HL-60 (cell line): ENCODE measurements around the gene CCDC85C.

ENCODE experiments used
- GABPA ChIP-seq: IDR thresholded peaks from 2 replicates; pipeline ENCODE4 v1.6.1; 2012; ENCODE audit warnings: low read depth
- POLR2AphosphoS5 ChIP-seq: IDR thresholded peaks from 2 replicates; pipeline ENCODE4 v1.6.1; 2012; ENCODE audit warnings: low read depth
- REST ChIP-seq: IDR thresholded peaks from 2 replicates; pipeline ENCODE4 v1.6.1; 2012; ENCODE audit warnings: low read depth; ENCODE audit not compliant: insufficient replicate concordance
- SPI1 ChIP-seq: IDR thresholded peaks from 2 replicates; pipeline ENCODE4 v1.6.1; 2012; ENCODE audit warnings: low read depth, mild to moderate bottlenecking, borderline replicate concordance
- TF ChIP-seq, protein P1 (sequence below): IDR thresholded peaks from one replicate; pipeline ENCODE4 v1.5.1; 2011; ENCODE audit warnings: low read length, control low read depth, inconsistent platforms; ENCODE audit not compliant: insufficient read depth

GRCh38 chr14:99512110-99512449 lies 91.9 kb downstream of the CCDC85C start:
- TF ChIP-seq REST = no peak
- TF ChIP-seq POLR2AphosphoS5 = no peak
- TF ChIP-seq, protein P1, sequence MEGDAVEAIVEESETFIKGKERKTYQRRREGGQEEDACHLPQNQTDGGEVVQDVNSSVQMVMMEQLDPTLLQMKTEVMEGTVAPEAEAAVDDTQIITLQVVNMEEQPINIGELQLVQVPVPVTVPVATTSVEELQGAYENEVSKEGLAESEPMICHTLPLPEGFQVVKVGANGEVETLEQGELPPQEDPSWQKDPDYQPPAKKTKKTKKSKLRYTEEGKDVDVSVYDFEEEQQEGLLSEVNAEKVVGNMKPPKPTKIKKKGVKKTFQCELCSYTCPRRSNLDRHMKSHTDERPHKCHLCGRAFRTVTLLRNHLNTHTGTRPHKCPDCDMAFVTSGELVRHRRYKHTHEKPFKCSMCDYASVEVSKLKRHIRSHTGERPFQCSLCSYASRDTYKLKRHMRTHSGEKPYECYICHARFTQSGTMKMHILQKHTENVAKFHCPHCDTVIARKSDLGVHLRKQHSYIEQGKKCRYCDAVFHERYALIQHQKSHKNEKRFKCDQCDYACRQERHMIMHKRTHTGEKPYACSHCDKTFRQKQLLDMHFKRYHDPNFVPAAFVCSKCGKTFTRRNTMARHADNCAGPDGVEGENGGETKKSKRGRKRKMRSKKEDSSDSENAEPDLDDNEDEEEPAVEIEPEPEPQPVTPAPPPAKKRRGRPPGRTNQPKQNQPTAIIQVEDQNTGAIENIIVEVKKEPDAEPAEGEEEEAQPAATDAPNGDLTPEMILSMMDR = no peak
- no peak for TF ChIP-seq SPI1
- TF ChIP-seq GABPA = no peak
